LHCN-M2 (cell line): ENCODE data around the gene CENPX. TPM values are rescaled to one million over a fixed set of nuclear protein-coding genes. Genes with fewer than 3 reads are reported as not detected.
A peak's percentile ranks its signal among the peaks of the same experiment; 100 is the strongest.

Source experiments
- DNase-seq: peaks from one replicate; pipeline ENCODE4 v3.0.0-alpha.2; 2012; ENCODE audit warnings: low read depth
- total RNA-seq: library from RNA; depleted of rRNA; stranded (reverse); fragments of >200 nt; gene quantifications from 2 replicates; pipeline ENCODE4 v1.2.3, GENCODE V29; 2014

The CENPX gene
- total RNA-seq, 1 experiment from 2014 or later: 155 TPM

DNA sequence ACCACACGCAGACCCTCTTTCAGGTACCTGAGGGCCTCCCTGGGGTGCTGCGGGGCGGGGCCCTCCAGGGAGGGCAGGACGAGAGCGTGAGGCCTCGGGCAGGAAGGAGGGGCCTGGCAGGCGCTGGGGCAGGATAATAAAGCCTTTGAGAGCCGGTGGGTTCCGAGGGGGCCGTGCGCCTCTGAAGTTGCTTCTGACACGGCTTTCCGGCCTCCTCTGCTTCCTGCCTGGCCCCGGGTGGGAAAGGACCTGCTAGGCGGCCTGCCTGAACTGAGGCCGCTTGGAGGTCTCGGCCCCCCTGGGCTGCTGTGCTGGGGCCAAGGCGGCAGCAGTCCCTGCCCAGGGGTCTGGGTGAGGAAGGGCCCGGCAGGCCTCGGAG lies 10.4 kb downstream of the CENPX start:
- no peak for DNase-seq

DNA sequence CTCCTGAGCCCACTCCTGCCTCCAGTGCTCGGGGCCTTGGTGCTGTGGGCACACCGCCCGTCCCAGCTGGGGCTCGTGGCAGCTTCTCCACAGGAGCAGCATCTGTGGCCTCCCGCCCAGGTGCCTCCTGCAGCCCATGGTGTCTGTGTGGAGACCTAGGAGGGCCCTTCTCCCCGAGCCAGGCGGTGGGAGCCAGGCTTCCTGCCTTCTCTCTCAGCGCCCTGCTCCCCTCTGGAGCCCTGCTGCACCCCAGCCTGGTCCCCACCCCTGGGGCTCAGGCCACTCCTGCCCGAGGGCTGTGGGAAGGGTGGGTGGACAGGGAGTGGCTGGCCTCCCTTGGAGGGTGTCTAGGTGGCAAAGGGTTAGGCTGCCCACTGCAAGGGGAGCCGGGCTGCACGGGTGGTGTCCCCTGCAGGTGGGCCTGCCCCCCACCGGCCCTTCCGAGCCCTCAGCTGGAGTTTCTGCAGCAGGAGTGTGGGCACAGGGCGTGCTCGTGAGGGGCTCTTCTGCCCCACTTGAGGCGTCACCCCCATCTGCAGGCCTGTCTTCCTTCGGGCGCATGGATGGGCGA lies 11.0 kb downstream of the CENPX start:
- DNase-seq: no peak

DNA sequence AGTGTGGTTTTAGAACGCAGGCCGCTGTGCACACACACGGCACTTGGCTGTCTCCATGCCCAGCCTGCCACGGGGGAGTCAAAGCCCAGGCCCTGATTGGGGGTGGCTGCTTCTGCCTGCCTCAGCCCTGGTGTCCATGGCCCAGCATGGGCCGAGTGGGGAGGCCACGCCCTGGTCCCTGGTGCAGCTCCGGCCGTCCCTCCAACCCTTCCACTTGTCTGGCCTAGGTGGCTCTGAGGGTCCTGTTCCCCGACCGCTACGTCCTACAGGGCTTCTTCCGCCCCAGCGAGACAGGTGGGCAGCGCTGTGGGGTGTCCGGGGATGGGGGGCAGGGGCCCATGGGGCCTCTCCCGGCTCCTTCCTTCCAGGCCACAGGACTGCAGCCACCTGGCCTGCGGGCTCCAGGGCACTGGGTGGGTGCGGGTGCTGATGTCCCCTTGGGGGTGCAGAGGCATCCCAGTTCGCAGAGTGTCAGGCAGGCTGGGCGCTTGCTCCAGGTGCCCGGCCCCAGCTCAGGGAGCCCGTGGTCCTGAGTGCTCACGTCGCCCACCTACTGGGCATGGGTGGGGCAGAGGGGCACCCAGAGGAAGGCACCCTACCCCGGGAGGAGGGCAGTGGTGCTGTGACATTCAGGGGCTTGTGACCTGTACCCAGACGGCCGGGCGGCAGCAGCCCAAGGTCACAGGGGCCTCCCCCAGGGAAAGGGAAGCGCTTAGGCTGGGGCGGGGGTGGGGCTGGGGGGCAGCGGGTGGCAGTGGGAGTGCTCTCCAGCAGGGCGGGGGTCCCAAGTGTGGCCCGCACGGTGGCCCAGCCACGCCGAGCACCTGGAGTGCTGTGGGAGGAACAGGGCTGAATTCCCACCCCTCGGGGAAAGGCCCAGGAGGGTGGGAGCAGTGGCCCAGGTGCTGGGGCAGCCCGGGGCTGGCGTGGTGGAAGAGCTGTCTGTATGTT lies 11.8 kb downstream of the CENPX start:
- no peak for DNase-seq

- DNase-seq: no peak
Measured at GRCh38 chr17:82009413-82009812, 13.3 kb downstream of the CENPX start.

DNA sequence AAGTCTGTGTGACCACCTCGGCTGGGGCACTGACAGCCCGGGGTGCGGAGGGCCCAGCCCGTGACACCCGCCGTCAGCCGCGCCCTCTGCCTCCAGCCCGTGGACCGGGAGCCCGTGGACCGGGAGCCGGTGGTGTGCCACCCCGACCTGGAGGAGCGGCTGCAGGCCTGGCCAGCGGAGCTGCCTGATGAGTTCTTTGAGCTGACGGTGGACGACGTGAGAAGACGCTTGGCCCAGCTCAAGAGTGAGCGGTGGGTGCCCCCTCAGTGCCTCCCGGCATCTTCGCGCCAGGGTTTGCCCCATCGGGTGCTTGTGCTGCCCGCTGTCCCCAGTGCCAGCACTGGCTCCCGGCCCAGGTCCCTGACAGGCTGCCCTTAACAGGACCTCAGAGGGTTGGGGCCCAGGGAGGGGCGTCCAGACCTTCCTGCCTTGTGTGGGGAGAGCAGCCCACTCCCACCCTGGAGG lies 13.7 kb downstream of the CENPX start:
- DNase-seq: no peak

GRCh38 chr17:82008258-82008940 lies 14.3 kb downstream of the CENPX start:
- DNase-seq: no peak

- DNase-seq: peak; percentile 55
Measured at GRCh38 chr17:82007495-82008257, 15.0 kb downstream of the CENPX start.

GRCh38 chr17:82007228-82007494 lies 15.5 kb downstream of the CENPX start:
- DNase-seq: no peak

- DNase-seq: no peak
Measured at GRCh38 chr17:82006468-82007227, 16.0 kb downstream of the CENPX start.

GRCh38 chr17:82005701-82006348 lies 16.9 kb downstream of the CENPX start:
- DNase-seq: no peak

DNA sequence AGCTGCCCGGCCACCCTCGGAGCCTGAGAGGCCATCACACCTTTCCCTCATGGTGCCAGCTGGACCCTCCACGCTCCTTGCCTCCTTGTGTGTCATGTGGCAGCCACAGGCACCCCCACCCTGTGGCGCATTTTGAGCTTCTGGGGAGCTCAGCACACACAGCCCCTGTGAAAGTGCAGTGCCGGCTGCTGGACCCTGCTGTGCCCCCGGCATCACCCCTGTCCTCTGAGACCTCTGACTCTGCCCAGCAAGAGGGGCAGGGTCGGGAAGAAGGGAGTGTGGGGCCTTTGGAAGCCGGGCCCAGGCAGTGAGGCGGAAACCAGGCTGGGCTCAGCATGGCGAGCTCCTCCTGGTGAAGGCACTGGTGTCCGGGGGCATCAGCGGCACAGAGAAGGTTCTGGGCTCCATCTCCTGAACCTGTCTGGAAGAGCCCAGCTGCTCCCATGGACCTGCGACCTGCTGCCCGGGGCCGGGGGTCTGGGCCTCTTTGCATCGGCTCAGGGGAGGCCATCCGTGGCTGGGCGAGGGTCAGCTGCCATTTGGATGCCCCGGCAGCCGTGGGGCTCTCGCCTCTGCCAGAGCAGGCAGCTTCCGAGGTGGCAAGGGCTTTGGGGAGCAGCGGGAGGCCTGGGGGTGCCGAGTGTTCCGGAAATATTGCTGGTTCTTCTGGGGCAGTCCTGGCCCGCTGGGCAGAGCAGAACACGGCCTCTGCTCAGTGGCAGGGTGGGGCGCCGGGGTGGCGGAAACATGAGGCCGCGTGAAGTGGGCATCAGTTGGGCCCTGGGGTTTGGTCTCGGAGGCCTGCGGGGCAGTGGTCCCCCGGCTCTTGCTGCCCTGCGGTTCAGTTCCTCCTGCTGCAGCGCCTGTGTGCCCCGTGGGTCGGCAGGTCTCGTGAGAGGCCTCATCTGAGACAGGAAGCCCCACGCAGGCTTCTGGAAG lies 17.9 kb downstream of the CENPX start:
- DNase-seq: no peak

GRCh38 chr17:82003411-82004381 lies 19.0 kb downstream of the CENPX start:
- peak; percentile 95 for DNase-seq

DNA sequence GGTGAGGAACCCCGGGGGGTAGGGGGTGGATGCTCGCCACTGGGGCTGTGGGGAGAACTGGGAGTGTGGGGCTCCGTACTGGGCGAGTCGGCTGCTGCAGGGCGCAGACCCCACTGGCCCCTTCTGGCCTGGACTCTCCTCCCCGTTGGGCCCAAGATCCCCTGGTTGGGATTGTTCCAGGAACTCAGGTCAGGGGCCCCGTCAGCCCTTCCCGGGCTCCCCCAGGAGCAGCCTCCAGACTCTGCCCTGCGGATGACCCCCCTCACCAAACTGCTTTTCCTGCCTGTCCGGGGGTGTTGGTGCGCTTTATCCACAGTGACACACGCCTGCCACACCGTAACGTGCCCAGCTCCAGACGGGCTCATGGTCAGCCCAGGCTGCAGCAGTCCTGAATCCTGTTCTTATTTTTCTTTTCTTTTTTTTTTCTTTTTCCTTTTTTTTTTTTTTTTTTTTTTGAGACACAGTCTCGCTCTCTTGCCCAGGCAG lies 21.1 kb downstream of the CENPX start:
- DNase-seq: no peak

DNA sequence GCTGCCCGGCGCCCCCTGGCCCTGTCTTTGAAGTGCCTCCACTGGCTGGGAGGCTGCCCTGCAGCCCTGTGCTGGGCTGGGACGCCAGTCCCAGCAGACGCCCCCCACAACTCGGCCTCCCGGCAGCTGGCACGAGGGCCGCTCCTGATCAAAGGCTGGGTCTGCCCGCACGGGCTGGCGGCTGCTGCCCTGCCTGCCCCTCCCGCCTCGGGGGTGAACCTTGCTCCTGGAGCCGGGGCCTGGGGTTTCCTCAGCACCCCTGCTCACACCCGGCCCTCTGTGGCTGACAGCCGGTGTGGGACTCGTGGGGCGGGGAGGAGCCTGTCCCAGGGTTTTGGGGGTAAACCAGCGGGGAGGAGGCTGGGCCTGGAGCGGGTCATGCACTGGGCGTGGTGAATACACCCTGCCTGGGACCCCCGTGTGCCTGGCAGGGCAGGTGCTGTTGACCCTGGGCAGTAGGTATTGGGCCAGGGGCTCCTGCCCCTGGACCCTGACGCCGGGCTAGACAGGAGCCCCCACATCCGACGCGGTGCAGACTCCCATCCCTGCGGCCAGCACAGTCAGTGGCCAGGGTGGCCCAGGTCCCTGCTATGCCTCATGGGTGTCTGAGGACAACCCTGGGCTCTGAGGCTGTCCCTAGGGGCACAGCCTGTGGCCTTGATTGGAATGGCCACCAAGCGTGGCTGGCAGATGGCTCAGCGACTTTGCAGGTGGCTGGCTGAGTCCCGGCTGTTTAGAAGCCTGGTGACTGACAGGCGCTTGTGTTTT lies 21.7 kb downstream of the CENPX start:
- no peak for DNase-seq

DNA sequence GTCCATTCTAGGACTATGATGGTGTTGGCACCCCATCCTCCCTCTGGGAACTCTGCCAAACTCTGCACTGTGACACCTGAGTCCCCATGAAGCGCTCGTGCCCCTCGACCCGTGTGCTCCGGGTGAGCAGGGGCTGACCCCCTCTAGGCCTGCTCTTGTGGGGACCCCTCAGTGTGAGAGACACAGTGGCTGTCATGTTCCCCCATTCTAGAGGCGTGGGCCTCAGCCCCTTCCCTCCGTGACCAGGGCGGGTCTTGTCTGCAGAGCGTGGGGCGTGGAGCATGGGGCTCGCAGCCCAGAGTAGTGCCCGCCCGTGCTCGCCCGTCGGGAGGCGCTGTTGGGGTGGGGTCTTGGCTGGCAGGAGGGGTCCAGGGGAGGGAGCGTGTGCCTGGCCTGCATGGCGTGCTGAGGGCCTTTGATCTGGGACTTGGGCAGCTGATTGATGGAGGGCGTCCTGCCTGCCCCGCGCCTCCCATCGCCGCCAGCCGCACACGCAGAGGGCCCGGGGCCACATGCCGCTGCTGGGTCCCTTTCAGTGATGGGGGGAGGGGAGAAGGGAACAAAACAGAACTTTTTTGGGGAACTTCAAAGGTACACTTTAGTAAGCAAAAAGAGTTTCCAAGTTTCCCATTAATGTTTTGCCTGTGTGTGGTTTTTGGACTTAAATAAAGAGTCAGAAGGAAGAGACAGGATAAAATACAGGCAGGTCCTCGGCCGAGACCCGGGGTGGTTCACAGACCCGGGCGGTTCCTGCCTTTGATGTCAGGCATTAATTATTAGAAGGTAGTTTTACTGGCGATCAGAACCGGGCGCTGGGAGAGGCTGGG lies 22.5 kb downstream of the CENPX start:
- no peak for DNase-seq

DNA sequence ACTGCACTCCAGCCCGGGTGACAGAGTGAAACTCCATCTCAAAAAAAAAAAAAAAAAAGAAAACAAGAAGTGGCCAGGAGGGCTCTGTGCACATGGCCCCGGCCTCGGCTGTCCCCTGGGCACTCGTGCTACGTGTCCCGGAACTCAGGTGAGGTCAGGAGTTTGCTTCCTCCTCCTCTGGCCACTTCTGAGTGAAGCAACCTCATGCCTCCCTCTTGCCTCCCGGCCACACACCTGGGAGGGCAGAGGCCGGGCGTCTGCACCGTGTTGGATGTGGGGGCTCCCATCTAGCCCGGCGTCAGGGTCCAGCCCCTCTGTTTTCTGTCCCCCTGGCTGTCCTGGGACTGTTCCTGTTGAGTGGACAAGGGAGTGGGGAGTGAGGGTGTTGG lies 23.1 kb downstream of the CENPX start:
- DNase-seq: no peak
